Endothelial cell of umbilical vein (primary cell): Measurements from ENCODE around the gene SPAG16. TPM values are rescaled to one million over a fixed set of nuclear protein-coding genes. Genes with fewer than 3 reads are reported as not detected.

Source experiments
- BruUV-seq: library from RNA; stranded (reverse); fragments of 400-500 nt; replicated peaks from 2 replicates; lab custom pipeline; 2021; lab: Mats Ljungman, UMichigan
- CTCF ChIA-PET: fragments of 300-600, 350-600 bp; sonication (Branson Sonifier 250); formaldehyde crosslinking; loops from one replicate; lab custom pipeline; 2021; ENCODE audit warnings: antibody characterized with exemption, inconsistent platforms; lab: Charles Lee
- POLR2A ChIA-PET: fragments of 300-600, 350-600 bp; sonication (Branson Sonifier 250); formaldehyde crosslinking; loops from one replicate; lab custom pipeline; 2021; ENCODE audit warnings: antibody characterized with exemption, inconsistent platforms; lab: Charles Lee
- DNase-seq: peaks from one replicate; pipeline ENCODE4 v3.0.0-alpha.2; 2011; ENCODE audit warnings: low read depth, low spot score
- FAIRE-seq: peaks from 2 replicates; lab custom pipeline; 2011; peaks lifted over from hg19 to GRCh38; lab: Jason Lieb, UNC
- H2AFZ ChIP-seq: 2 replicates; pipeline ENCODE4 v1.6.0; 2012; ENCODE audit warnings: low read depth, low read length, control low read depth, inconsistent platforms
- H3K27ac ChIP-seq: 2 replicates; pipeline ENCODE4 v1.5.1; 2011; ENCODE audit warnings: low read depth, mild to moderate bottlenecking, control low read depth, low read length, moderate library complexity; ENCODE audit not compliant: insufficient read depth
- H3K27me3 ChIP-seq, 2 experiments: 2 replicates each; pipeline versions ENCODE4 v1.6.0 to v1.6.1; 2011; ENCODE audit warnings: low read length in 2 of 2, mixed read lengths in 1 of 2; ENCODE audit not compliant: control insufficient read depth in 2 of 2, insufficient read depth in 2 of 2
- H3K36me3 ChIP-seq, 2 experiments: 2 replicates in 1 of 2; 3 replicates in 1 of 2; pipeline ENCODE4 v1.5.1; 2011; ENCODE audit warnings: low read length in 2 of 2, mild to moderate bottlenecking in 1 of 2, moderate library complexity in 1 of 2; ENCODE audit not compliant: control insufficient read depth in 2 of 2, insufficient read depth in 2 of 2; ENCODE audit errors: extremely low read depth in 1 of 2
- H3K4me1 ChIP-seq: 3 replicates; pipeline ENCODE4 v1.5.1; 2011; ENCODE audit warnings: mild to moderate bottlenecking, low read length; ENCODE audit not compliant: control insufficient read depth, insufficient read depth; ENCODE audit errors: extremely low read depth
- H3K4me2 ChIP-seq: 2 replicates; pipeline ENCODE4 v1.6.1; 2011; ENCODE audit warnings: low read length, control low read depth, mixed read lengths; ENCODE audit not compliant: insufficient read depth
- H3K4me3 ChIP-seq, 3 experiments: fragments of 200-600 bp in 1 of 3; sonication (generic), shearing (Covaris generic) in 1 of 3; replicated peaks in 1 of 3; 2 replicates each; pipeline ENCODE4 v1.5.1; 2011 to 2016; ENCODE audit warnings: control low read depth in 3 of 3, low read length in 3 of 3, mild to moderate bottlenecking in 2 of 3, inconsistent platforms in 1 of 3, low read depth in 1 of 3, moderate library complexity in 1 of 3; ENCODE audit not compliant: insufficient read depth in 1 of 3
- H3K79me2 ChIP-seq: 2 replicates; pipeline ENCODE4 v1.6.0; 2012; ENCODE audit warnings: low read length, inconsistent platforms; ENCODE audit not compliant: control insufficient read depth, insufficient read depth
- H3K9ac ChIP-seq: replicated peaks from 2 replicates; pipeline ENCODE3; 2011; ENCODE audit warnings: low read length, control low read depth; ENCODE audit not compliant: insufficient read depth; ENCODE audit errors: extremely low read depth
- H3K9me1 ChIP-seq: replicated peaks from 3 replicates; pipeline ENCODE4 v1.6.0; 2011; ENCODE audit warnings: mild to moderate bottlenecking, low read length; ENCODE audit not compliant: control insufficient read depth, insufficient read depth; ENCODE audit errors: extremely low read depth
- H3K9me3 ChIP-seq: replicated peaks from 2 replicates; pipeline ENCODE4 v1.5.1; 2012; ENCODE audit warnings: low read length, inconsistent platforms; ENCODE audit not compliant: control insufficient read depth, insufficient read depth
- H4K20me1 ChIP-seq: replicated peaks from 2 replicates; pipeline ENCODE3; 2011; ENCODE audit warnings: mild to moderate bottlenecking, low read length; ENCODE audit not compliant: control insufficient read depth, insufficient read depth; ENCODE audit errors: extremely low read depth
- CTCF ChIP-seq, 2 donors: IDR thresholded peaks; 1 replicate in 1 of 2; 2 replicates in 1 of 2; pipeline ENCODE4 v1.5.1; 2011; ENCODE audit warnings: low read length in 2 of 2, mild to moderate bottlenecking in 2 of 2, moderate library complexity in 2 of 2, control low read depth in 1 of 2, inconsistent platforms in 1 of 2, low read depth in 1 of 2; ENCODE audit not compliant: insufficient read depth in 1 of 2; ENCODE audit errors: extremely low read depth in 1 of 2
- EZH2 ChIP-seq: IDR thresholded peaks from 2 replicates; pipeline ENCODE4 v1.6.1; 2012; ENCODE audit warnings: borderline replicate concordance, low read depth, mild to moderate bottlenecking, moderate library complexity, low read length, inconsistent platforms; ENCODE audit not compliant: severe bottlenecking
- FOS ChIP-seq: IDR thresholded peaks from 2 replicates; pipeline ENCODE4 v1.6.1; 2011; ENCODE audit warnings: mild to moderate bottlenecking, low read length, moderate library complexity, borderline replicate concordance; ENCODE audit not compliant: insufficient read depth
- GATA2 ChIP-seq: IDR thresholded peaks from 2 replicates; pipeline ENCODE4 v1.7.0; 2011; ENCODE audit warnings: low read depth, mild to moderate bottlenecking, moderate library complexity, mixed read lengths, low read length; ENCODE audit not compliant: insufficient read length, insufficient read depth
- JUN ChIP-seq: IDR thresholded peaks from 2 replicates; pipeline ENCODE4 v1.6.1; 2011; ENCODE audit warnings: borderline replicate concordance, low read depth; ENCODE audit not compliant: insufficient read length, insufficient read depth
- MAX ChIP-seq: IDR thresholded peaks from 2 replicates; pipeline ENCODE4 v1.6.1; 2011; ENCODE audit not compliant: insufficient read depth, insufficient read length
- MYC ChIP-seq: IDR thresholded peaks from one replicate; pipeline ENCODE4 v1.6.1; 2011; ENCODE audit warnings: mild to moderate bottlenecking, low read depth, low read length
- POLR2A ChIP-seq: IDR thresholded peaks from 2 replicates; pipeline ENCODE4 v1.6.1; 2012; ENCODE audit warnings: low read depth, mild to moderate bottlenecking, control low read depth, low read length
- POLR2AphosphoS5 ChIP-seq: IDR thresholded peaks from 2 replicates; pipeline ENCODE4 v1.6.1; 2012; ENCODE audit warnings: low read depth, mild to moderate bottlenecking, control low read depth, low read length, moderate library complexity; ENCODE audit not compliant: insufficient read depth
- dilution Hi-C: fragments of 300-500 bp; cut with MboI; formaldehyde crosslinking; loops from one replicate; pipeline ENCODE4 v1.15.0; 2019; ENCODE audit warnings: low sequenced_read_pairs; ENCODE audit not compliant: extremely low pct_ligation_motif_present
- intact Hi-C: fragments of 100-400 bp; cut with micrococcal nuclease; formaldehyde crosslinking; loops from one replicate; pipeline ENCODE4 v1.10.0; 2022
- polyA plus RNA-seq, 4 experiments: library from polyadenylated mRNA; depleted of rRNA in 3 of 4; stranded (reverse) in 3 of 4; unstranded in 1 of 4; fragments of >200 nt; gene quantifications; 2 replicates each; pipeline versions ENCODE4 v1.2.1 to v1.2.3, GENCODE V29; 2011 to 2012; ENCODE audit warnings: missing spikeins in 1 of 4
- total RNA-seq: library from RNA; stranded (reverse); gene quantifications from 2 replicates; pipeline ENCODE4 v1.2.3, GENCODE V29; 2021

Gene SPAG16
- total and polyA plus RNA-seq, 2 donors (not counting 3 experiments of a cell fraction or from before 2014, with no cell fraction given), result 4.0 to 7.7 TPM

- ChIA-PET POLR2A (no interaction called here), CTCF (no interaction called here)
- H3K4me2 ChIP-seq, result no peak overlapping the region
- FAIRE-seq, result no peak
- H3K79me2 ChIP-seq, result no peaks in the 10 kb centered on the region
- no peaks in the 10 kb centered on the region for H3K9me1 ChIP-seq
- H2AFZ ChIP-seq, result no peak overlapping the region
- no peak for DNase-seq
- no peaks in the 10 kb centered on the region for H3K36me3 ChIP-seq
- intact Hi-C loops (no loop called here), dilution Hi-C loops (no loop called here)
- BruUV-seq, result no TSS peak
- no peaks in the 10 kb centered on the region for H3K4me1 ChIP-seq
- H3K27me3 ChIP-seq, result no peaks in the 10 kb centered on the region
- H3K9me3 ChIP-seq, result no peaks in the 10 kb centered on the region
- H4K20me1 ChIP-seq, result no peaks in the 10 kb centered on the region
- no peak overlapping the region for H3K27ac ChIP-seq
- TF ChIP-seq MYC (no peak), EZH2 (no peak), FOS (no peak), CTCF (IDR thresholded peaks at IDR 0.05; ENCODE audit: extremely low read depth in 1 of 2, insufficient read depth in 1 of 2, low read depth in 1 of 2, low read length in 2 of 2) (no peak), MAX (no peak), GATA2 (no peak), JUN (no peak), POLR2A (no peak), POLR2AphosphoS5 (no peak)
- no peak overlapping the region for H3K4me3 ChIP-seq
- H3K9ac ChIP-seq, result no peak overlapping the region
These were observed 35.6 kb upstream of the SPAG16 start for GRCh38 chr2:213248637-213249036.
